ENCODE results near the gene COL5A1.

DNA sequence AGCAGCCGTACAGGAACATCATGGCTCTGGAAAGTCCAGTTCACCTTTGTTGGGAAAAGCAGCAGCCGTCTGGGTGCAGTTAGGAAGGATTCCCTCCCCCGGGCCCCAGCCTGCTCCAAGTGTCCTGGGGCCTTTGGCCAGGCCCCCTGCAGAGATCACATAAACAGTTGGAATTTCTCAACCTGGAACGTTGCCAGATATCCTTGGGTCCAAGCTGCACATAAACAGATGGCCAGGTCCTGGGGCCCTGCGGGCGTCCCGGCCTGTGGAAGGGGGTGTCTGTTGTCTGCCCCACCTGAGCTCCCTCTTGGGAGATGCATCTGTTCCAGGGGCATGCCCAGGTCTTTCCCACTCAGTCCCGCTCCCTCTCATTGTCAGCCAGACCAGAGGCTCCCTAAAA lies 92.7 kb downstream of the COL5A1 start:
- TF ChIP-seq POLR2AphosphoS5 (IDR thresholded peaks at IDR 0.05) (no peak), POLR2A (IDR thresholded peaks at IDR 0.05) (no peak)
- TF ChIP-seq, protein P1, sequence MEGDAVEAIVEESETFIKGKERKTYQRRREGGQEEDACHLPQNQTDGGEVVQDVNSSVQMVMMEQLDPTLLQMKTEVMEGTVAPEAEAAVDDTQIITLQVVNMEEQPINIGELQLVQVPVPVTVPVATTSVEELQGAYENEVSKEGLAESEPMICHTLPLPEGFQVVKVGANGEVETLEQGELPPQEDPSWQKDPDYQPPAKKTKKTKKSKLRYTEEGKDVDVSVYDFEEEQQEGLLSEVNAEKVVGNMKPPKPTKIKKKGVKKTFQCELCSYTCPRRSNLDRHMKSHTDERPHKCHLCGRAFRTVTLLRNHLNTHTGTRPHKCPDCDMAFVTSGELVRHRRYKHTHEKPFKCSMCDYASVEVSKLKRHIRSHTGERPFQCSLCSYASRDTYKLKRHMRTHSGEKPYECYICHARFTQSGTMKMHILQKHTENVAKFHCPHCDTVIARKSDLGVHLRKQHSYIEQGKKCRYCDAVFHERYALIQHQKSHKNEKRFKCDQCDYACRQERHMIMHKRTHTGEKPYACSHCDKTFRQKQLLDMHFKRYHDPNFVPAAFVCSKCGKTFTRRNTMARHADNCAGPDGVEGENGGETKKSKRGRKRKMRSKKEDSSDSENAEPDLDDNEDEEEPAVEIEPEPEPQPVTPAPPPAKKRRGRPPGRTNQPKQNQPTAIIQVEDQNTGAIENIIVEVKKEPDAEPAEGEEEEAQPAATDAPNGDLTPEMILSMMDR (IDR thresholded peaks at IDR 0.05) = no peak

All from upper lobe of left lung (tissue), 4 donors.